Chondrocyte (in vitro differentiated cells): ENCODE measurements around the gene ZNF182. TPM values are rescaled to one million over a fixed set of nuclear protein-coding genes. Genes with fewer than 3 reads are reported as not detected.
A peak's percentile ranks its signal among the peaks of the same experiment; 100 is the strongest.
"Not testable (repeated sequence)": the region's sequence is repeated elsewhere in the genome, so short reads cannot be mapped to it uniquely, and the experiment has no call there.

Experiments
- DNase-seq: peaks from one replicate; pipeline ENCODE4 v3.0.0; 2021; ENCODE audit warnings: mixed read lengths, low spot score
- H3K27ac Mint-ChIP-seq: one replicate; pipeline ENCODE4 v1.8.0; 2021; ENCODE audit warnings: mild to moderate bottlenecking, moderate library complexity, mixed read lengths; ENCODE audit not compliant: unreplicated experiment
- H3K27me3 Mint-ChIP-seq: 2 replicates; pipeline ENCODE4 v1.8.0; 2021; ENCODE audit warnings: low read depth, mixed read lengths
- H3K36me3 Mint-ChIP-seq: 2 replicates; pipeline ENCODE4 v1.8.0; 2021; ENCODE audit warnings: low read depth, mixed read lengths
- H3K4me1 Mint-ChIP-seq: 2 replicates; pipeline ENCODE4 v1.8.0; 2021; ENCODE audit warnings: low read depth, mild to moderate bottlenecking, mixed read lengths
- H3K4me3 Mint-ChIP-seq: one replicate; pipeline ENCODE4 v1.8.0; 2021; ENCODE audit warnings: mild to moderate bottlenecking, moderate library complexity, mixed read lengths; ENCODE audit not compliant: unreplicated experiment
- H3K9me3 Mint-ChIP-seq: 2 replicates; pipeline ENCODE4 v1.8.0; 2021; ENCODE audit warnings: low read depth, mixed read lengths
- total RNA-seq: library from RNA; stranded (reverse); gene quantifications from 3 replicates; pipeline ENCODE4 v1.2.1, GENCODE V29; 2021
- TF ChIP-seq, protein P1 (sequence below): fragments of 200-600 bp; sonication (generic); IDR thresholded peaks from 2 replicates; pipeline ENCODE4 v1.5.0; 2021; ENCODE audit warnings: antibody characterized with exemption, mild to moderate bottlenecking, moderate library complexity

Gene ZNF182
- total RNA-seq, 1 donor from 2014 or later: 4.2 TPM

DNA sequence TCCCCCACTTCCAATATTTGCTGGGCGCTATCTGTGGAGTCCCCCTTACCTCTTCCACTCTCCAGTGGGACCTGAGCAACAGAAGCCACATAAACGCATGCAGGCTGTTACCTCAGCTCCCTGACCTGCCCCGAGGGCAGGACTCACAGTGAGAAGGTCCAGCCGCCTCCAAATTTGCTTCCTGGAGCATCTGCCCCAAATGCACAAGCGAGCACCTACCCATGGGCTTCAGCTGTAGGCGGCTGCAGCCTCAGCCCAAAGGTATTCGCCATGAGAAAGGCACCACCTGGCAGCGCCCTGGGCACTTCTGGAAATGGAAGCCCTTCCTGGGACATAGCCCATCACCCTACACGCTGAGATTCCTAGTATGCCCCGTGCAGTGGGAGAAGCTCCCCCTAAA lies 26.4 kb upstream of the ZNF182 start:
- Mint-ChIP-seq H3K27me3 (no peaks in the 10 kb centered on the region), H3K9me3 (peaks cover 14% of the 10 kb centered on the region), H3K4me1 (peaks cover 9% of the 10 kb centered on the region), H3K4me3 (no peak overlapping the region), H3K27ac (no peak overlapping the region), H3K36me3 (no peaks in the 10 kb centered on the region)
- no peak for DNase-seq
- TF ChIP-seq, protein P1, sequence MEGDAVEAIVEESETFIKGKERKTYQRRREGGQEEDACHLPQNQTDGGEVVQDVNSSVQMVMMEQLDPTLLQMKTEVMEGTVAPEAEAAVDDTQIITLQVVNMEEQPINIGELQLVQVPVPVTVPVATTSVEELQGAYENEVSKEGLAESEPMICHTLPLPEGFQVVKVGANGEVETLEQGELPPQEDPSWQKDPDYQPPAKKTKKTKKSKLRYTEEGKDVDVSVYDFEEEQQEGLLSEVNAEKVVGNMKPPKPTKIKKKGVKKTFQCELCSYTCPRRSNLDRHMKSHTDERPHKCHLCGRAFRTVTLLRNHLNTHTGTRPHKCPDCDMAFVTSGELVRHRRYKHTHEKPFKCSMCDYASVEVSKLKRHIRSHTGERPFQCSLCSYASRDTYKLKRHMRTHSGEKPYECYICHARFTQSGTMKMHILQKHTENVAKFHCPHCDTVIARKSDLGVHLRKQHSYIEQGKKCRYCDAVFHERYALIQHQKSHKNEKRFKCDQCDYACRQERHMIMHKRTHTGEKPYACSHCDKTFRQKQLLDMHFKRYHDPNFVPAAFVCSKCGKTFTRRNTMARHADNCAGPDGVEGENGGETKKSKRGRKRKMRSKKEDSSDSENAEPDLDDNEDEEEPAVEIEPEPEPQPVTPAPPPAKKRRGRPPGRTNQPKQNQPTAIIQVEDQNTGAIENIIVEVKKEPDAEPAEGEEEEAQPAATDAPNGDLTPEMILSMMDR: no peak

DNA sequence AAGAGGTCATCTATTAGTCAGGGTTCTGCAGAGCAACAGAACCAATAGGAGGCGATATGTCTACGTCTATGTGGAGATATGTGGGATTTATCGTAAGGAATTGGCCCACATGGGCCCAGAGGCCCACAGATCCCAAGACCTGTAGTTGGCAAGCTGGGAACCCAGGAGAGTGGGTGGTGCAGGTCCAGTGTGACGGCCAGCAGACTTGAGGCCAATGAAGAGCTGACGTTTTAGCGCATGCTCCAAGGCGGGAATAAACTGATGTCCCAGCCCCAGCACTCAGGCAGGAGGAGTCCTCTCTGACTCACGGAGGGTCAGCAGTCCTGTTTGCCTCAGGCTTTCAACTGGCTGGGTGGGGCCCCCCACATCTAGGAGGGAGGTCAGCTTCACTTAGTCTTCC lies 24.3 kb upstream of the ZNF182 start:
- Mint-ChIP-seq H3K4me3 (no peak overlapping the region), H3K36me3 (no peaks in the 10 kb centered on the region), H3K27ac (no peak overlapping the region), H3K27me3 (no peaks in the 10 kb centered on the region), H3K9me3 (peaks cover 12% of the 10 kb centered on the region), H3K4me1 (peaks cover 9% of the 10 kb centered on the region)
- TF ChIP-seq, protein P1: no peak
- no peak for DNase-seq

DNA sequence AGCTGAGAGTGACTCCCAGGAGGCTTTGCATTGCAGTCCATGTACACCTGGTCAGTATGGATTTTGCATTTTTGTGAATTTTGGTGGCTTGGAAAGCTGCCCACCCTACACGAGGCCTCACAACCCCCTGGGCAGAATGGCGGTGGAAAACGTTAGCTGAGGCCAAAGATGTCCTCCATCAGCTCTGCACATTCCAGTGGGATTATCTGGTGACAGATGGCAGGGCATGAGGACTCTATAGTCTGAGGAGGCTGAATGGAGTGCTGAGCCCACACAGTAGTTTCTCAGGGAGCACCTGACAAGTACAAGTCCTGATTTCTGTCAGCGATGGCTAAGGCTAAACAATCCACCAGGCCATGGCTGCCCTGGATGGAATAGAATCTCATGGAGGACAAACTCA lies 23.8 kb upstream of the ZNF182 start:
- not testable (repeated sequence) for H3K4me3 Mint-ChIP-seq, H3K9me3 Mint-ChIP-seq, H3K27me3 Mint-ChIP-seq, H3K4me1 Mint-ChIP-seq, H3K36me3 Mint-ChIP-seq, DNase-seq, H3K27ac Mint-ChIP-seq

DNA sequence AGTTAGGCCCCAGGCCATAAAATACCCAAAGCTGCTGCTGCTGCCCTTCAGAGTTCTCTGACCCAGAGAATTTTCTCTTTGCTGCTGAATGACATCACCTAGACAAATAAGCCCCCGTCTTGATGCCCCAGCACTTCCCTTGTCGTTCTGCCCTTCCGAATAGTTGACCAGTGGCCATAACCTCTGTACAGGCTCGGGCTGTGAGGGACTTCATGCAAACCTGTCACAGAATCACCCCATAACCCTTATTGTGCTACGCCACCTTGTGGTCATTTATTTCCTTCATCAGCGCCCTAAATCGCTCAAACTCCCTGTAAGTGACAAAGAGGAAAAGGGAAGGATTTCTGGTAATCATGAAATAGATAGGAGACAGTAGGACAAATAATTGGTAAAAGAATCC lies 21.8 kb upstream of the ZNF182 start:
- Mint-ChIP-seq H3K27ac (peak overlapping the region; percentile 64), H3K9me3 (peaks cover 16% of the 10 kb centered on the region), H3K36me3 (no peaks in the 10 kb centered on the region), H3K27me3 (no peaks in the 10 kb centered on the region), H3K4me3 (no peak overlapping the region), H3K4me1 (peaks cover 9% of the 10 kb centered on the region)
- DNase-seq: no peak
- TF ChIP-seq, protein P1: peak; percentile 82

DNA sequence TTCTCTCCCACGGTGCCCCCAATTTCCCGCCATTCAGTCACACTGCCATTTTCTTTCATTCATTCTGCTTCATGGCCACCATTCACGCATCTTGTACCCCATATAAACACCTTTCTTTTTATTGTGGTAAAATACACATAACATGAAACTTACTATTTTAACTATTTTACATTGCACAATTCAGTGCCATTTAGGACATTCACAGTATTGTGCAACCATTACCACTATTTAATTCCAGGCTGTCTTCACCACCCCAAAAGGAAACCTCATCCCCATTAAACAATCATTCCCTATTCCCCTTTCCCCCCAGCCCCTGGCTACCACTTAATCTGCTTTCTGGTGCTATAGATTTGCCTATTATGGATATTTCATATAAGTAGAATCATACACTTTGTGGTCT lies 18.9 kb upstream of the ZNF182 start:
- no peak for DNase-seq
- TF ChIP-seq, protein P1: no peak
- H3K36me3 Mint-ChIP-seq: no peaks in the 10 kb centered on the region
- H3K27ac Mint-ChIP-seq: peak overlapping the region; percentile 49
- peaks cover 16% of the 10 kb centered on the region for H3K9me3 Mint-ChIP-seq
- H3K27me3 Mint-ChIP-seq: no peaks in the 10 kb centered on the region
- H3K4me1 Mint-ChIP-seq: peaks cover 9% of the 10 kb centered on the region
- no peak overlapping the region for H3K4me3 Mint-ChIP-seq

DNA sequence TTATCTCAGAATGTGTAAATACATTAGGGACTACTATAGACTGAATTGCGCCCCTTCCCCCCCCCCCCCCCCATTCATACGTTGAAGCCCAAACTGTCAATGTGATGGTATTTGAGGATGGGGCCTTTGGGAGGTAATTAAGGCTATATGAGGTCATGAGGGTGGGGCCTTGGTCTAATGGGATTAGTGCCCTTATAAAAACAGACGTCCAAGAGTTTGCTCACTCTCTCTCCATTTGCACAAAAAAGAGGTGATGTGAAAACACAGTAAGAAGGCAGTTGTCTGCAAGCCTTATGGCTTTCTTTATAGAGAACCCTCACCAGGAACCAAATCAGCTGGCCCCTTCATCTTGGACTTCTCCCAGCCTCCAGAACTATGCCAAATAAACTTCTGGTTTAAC lies 18.3 kb upstream of the ZNF182 start:
- no peak for DNase-seq
- H3K4me3 Mint-ChIP-seq: no peak overlapping the region
- no peak overlapping the region for H3K27ac Mint-ChIP-seq
- peaks cover 16% of the 10 kb centered on the region for H3K9me3 Mint-ChIP-seq
- no peaks in the 10 kb centered on the region for H3K36me3 Mint-ChIP-seq
- H3K4me1 Mint-ChIP-seq: peaks cover 9% of the 10 kb centered on the region
- TF ChIP-seq, protein P1: no peak
- no peaks in the 10 kb centered on the region for H3K27me3 Mint-ChIP-seq
